Muscle layer of duodenum (tissue), 2 donors: Measurements from ENCODE around the gene METTL23.
"Not testable (repeated sequence)": the region's sequence is repeated elsewhere in the genome, so short reads cannot be mapped to it uniquely, and the experiment has no call there.

ENCODE experiments used
- H3K27ac ChIP-seq: one replicate; pipeline ENCODE4 v1.7.0; 2013; ENCODE audit warnings: mild to moderate bottlenecking, low read length
- H3K27me3 ChIP-seq: one replicate; pipeline ENCODE4 v1.7.0; 2013; ENCODE audit warnings: low read depth, mild to moderate bottlenecking, control low read depth, low read length
- H3K36me3 ChIP-seq, 2 donors: one replicate each; pipeline ENCODE4 v1.7.0; 2013; ENCODE audit warnings: low read length in 2 of 2, control low read depth in 1 of 2, mild to moderate bottlenecking in 1 of 2; ENCODE audit not compliant: insufficient read depth in 2 of 2, control insufficient read depth in 1 of 2
- H3K4me1 ChIP-seq, 2 donors: one replicate each; pipeline ENCODE4 v1.7.0; 2013; ENCODE audit warnings: low read length in 2 of 2, mild to moderate bottlenecking in 2 of 2, control low read depth in 1 of 2, moderate library complexity in 1 of 2; ENCODE audit not compliant: insufficient read depth in 2 of 2, control insufficient read depth in 1 of 2
- H3K4me3 ChIP-seq, 2 donors: one replicate each; pipeline ENCODE4 v1.7.0; 2013; ENCODE audit warnings: low read length in 2 of 2, low read depth in 1 of 2, mild to moderate bottlenecking in 1 of 2
- H3K9me3 ChIP-seq, 2 donors: one replicate each; pipeline ENCODE4 v1.7.0; 2013; ENCODE audit warnings: low read length in 2 of 2, control low read depth in 1 of 2, mild to moderate bottlenecking in 1 of 2; ENCODE audit not compliant: control insufficient read depth in 1 of 2
- donor health status: healthy.

The METTL23 gene

DNA sequence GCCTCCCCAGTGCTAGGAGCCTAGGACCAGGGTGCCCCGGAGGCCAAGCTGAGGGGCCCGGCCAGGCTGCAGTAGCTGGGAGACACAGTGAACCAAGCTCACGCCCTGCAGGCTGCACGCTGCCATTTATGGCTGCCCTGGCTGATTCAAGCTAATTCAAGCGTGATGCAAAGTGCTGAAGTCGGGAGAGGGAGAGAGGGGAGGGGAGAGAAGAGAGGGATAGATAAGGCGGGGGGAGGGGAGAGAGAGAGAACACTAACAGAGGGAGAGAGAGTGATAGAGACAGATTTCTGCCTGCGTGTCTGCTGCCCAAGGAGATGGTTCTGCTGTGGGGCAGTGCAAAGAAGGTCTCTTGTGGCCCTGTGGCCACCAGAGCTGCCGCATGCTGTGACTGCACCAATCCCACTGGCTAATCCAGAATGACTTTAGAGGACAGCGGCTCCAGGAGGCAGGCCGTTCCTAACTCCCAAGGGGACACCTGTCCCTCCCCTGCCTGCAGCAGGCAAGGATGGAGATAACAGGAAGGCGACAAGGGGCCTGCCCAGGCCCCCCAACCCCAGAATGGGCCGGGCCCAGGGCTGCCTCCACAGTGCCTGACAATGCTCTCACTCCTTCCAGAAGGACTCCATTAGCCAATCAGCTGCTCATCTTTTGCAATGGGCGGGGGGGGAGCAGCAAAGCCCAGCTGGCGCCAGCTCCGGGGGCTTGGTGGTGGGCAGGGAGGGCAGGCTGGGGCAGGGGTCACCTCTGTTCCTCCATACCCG, 28.8 kb upstream of the METTL23 start:
- Histone ChIP-seq H3K4me3 (peak overlapping the region in 1 of 2 donors; percentile 28), H3K4me1 (peaks cover 0 to 58% of the 10 kb centered on the region in 2 donors), H3K27me3 (no peaks in the 10 kb centered on the region)

GRCh38 chr17:76698466-76698977, 28.1 kb upstream of the METTL23 start:
- not testable (repeated sequence) for H3K27ac ChIP-seq, H3K36me3 ChIP-seq, H3K9me3 ChIP-seq, H3K27me3 ChIP-seq
- H3K4me1 ChIP-seq: peaks cover 0 to 64% of the 10 kb centered on the region in 2 donors
- peak overlapping the region in 1 of 2 donors; percentile 28 for H3K4me3 ChIP-seq

More for the DNA sequence above, 28.8 kb upstream of the METTL23 start:
- no peaks in the 10 kb centered on the region for H3K36me3 ChIP-seq
- no peaks in the 10 kb centered on the region for H3K9me3 ChIP-seq
- H3K27ac ChIP-seq: peak overlapping the region; percentile 69

- no peaks in the 10 kb centered on the region for H3K27me3 ChIP-seq
Measured at GRCh38 chr17:76700270-76700616, 26.4 kb upstream of the METTL23 start.

GRCh38 chr17:76700617-76701470, 25.8 kb upstream of the METTL23 start:
- peak overlapping the region; percentile 39 to 55 for H3K4me3 ChIP-seq
- H3K4me1 ChIP-seq: peaks cover 0 to 64% of the 10 kb centered on the region in 2 donors
- H3K27me3 ChIP-seq: no peaks in the 10 kb centered on the region
- H3K36me3 ChIP-seq: no peaks in the 10 kb centered on the region
- H3K27ac ChIP-seq: peak overlapping the region; percentile 91
- no peaks in the 10 kb centered on the region for H3K9me3 ChIP-seq

More at GRCh38 chr17:76700270-76700616, 26.4 kb upstream of the METTL23 start:
- H3K4me1 ChIP-seq: peaks cover 0 to 69% of the 10 kb centered on the region in 2 donors
- H3K27ac ChIP-seq: peak overlapping the region; percentile 91
- H3K36me3 ChIP-seq: no peaks in the 10 kb centered on the region
- peak overlapping the region in 1 of 2 donors; percentile 55 for H3K4me3 ChIP-seq
- H3K9me3 ChIP-seq: no peaks in the 10 kb centered on the region

- no peaks in the 10 kb centered on the region for H3K9me3 ChIP-seq
- H3K4me3 ChIP-seq: peak overlapping the region in 1 of 2 donors; percentile 55
- no peaks in the 10 kb centered on the region for H3K36me3 ChIP-seq
- H3K4me1 ChIP-seq: peaks cover under 1 to 62% of the 10 kb centered on the region in 2 donors
- peak overlapping the region; percentile 91 for H3K27ac ChIP-seq
- H3K27me3 ChIP-seq: no peaks in the 10 kb centered on the region
Measured at GRCh38 chr17:76701471-76701967, 25.1 kb upstream of the METTL23 start.

DNA sequence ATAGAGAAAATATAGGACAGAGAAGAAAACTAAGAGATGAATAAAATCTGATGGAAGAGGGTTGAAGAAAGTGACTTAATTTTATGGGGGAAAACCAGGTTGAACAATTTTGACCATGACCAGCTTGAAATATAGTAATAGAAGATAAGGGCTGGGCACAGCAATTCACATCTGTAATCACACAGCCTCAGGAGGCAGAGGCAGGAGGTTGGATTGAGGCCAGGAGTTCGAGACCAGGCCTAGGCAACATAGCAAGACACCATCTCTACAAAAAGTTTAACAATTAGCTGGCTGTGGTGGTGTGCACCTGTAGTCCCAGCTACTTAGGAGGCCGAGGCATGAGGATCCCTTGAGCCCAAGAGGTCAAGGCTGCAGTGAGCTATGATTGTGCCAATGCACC, 24.6 kb upstream of the METTL23 start:
- Histone ChIP-seq H3K27me3 (no peaks in the 10 kb centered on the region), H3K4me1 (peaks cover 4 to 62% of the 10 kb centered on the region in 2 donors), H3K27ac (peak overlapping the region; percentile 91), H3K4me3 (no peak overlapping the region), H3K36me3 (no peaks in the 10 kb centered on the region), H3K9me3 (no peaks in the 10 kb centered on the region)

DNA sequence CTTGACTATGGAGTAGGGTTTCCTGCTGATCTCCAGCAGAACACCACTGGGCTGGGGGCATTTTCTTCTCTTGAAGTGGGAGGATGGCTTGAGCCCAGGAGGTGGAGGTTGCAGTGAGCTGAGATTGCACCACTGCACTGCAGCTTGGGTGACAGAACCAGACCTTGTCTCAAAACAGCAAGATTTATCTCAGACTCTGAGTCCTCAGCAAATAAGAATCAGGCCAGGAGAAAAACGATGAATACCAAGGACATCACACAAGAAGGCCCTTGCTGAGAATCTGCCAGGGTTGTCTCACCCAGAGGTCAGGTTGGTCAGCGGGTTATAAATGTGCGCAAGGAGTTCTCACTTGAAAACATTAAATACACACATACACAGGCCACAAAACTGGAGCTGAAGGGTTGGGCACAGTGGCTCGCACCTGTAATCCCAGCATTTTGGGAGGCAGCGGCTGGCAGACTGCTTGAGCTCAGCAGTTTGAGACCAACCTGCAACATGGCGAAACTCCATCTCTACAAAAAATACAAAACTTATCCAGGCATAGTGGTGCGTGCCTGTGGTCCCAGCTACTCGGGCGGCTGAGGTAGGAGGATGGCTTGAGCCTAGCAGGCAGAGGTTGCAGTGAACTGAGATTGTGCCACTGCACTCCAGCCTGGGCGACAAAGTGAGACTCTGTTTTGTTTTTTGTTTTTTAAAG, 23.6 kb upstream of the METTL23 start:
- H3K36me3 ChIP-seq: no peaks in the 10 kb centered on the region
- H3K9me3 ChIP-seq: no peaks in the 10 kb centered on the region
- H3K27me3 ChIP-seq: no peaks in the 10 kb centered on the region
- peaks cover 9 to 61% of the 10 kb centered on the region in 2 donors for H3K4me1 ChIP-seq
- no peak overlapping the region for H3K27ac ChIP-seq
- no peak overlapping the region for H3K4me3 ChIP-seq

- Histone ChIP-seq H3K9me3 (no peaks in the 10 kb centered on the region), H3K27ac (peak overlapping the region; percentile 10), H3K4me1 (peaks cover 9 to 55% of the 10 kb centered on the region in 2 donors), H3K27me3 (no peaks in the 10 kb centered on the region), H3K36me3 (no peaks in the 10 kb centered on the region), H3K4me3 (no peak overlapping the region)
Measured at GRCh38 chr17:76704805-76705204, 21.8 kb upstream of the METTL23 start.

GRCh38 chr17:76706817-76707216, 19.8 kb upstream of the METTL23 start:
- H3K27me3 ChIP-seq: no peaks in the 10 kb centered on the region
- H3K4me1 ChIP-seq: peaks cover 13 to 50% of the 10 kb centered on the region in 2 donors
- H3K9me3 ChIP-seq: no peaks in the 10 kb centered on the region
- H3K4me3 ChIP-seq: no peak overlapping the region
- H3K36me3 ChIP-seq: no peaks in the 10 kb centered on the region
- no peak overlapping the region for H3K27ac ChIP-seq

GRCh38 chr17:76707985-76708807, 18.4 kb upstream of the METTL23 start:
- peaks cover 13 to 45% of the 10 kb centered on the region in 2 donors for H3K4me1 ChIP-seq
- H3K27ac ChIP-seq: peak overlapping the region; percentile 95
- H3K36me3 ChIP-seq: peaks cover 5 to 6% of the 10 kb centered on the region in 2 donors
- no peaks in the 10 kb centered on the region for H3K9me3 ChIP-seq
- no peaks in the 10 kb centered on the region for H3K27me3 ChIP-seq
- H3K4me3 ChIP-seq: peak overlapping the region in 1 of 2 donors; percentile 72
